Tibial nerve (tissue), 4 donors: ENCODE results near the gene BCL7A. TPM values are rescaled to one million over a fixed set of nuclear protein-coding genes. Genes with fewer than 3 reads are reported as not detected.

Experiments used
- DNase-seq, 2 donors: peaks; one replicate each; pipeline ENCODE4 v3.0.0-alpha.2; 2019; ENCODE audit warnings: low spot score in 2 of 2
- H3K27ac ChIP-seq, 4 donors: fragments of 200-600 bp; sonication (generic) in 3 of 4; one replicate each; pipeline ENCODE4 v1.5.1; 2017 to 2019; ENCODE audit warnings: mild to moderate bottlenecking in 1 of 4
- H3K27me3 ChIP-seq, 2 donors: fragments of 200-600 bp; sonication (generic) in 1 of 2; one replicate each; pipeline versions ENCODE4 v1.5.1 to v1.6.0; 2017 to 2019
- H3K36me3 ChIP-seq, 3 donors: fragments of 200-600 bp; sonication (generic); one replicate each; pipeline ENCODE4 v1.5.1; 2018 to 2019
- H3K4me1 ChIP-seq, 4 donors: fragments of 200-600 bp; sonication (generic) in 3 of 4; one replicate each; pipeline ENCODE4 v1.5.1; 2017 to 2019
- H3K4me3 ChIP-seq, 4 donors: fragments of 200-600 bp; sonication (generic) in 3 of 4; one replicate each; pipeline ENCODE4 v1.5.1; 2017 to 2019; ENCODE audit warnings: mild to moderate bottlenecking in 1 of 4, moderate library complexity in 1 of 4
- H3K9me3 ChIP-seq, 4 donors: fragments of 200-600 bp; sonication (generic) in 3 of 4; one replicate each; pipeline ENCODE4 v1.5.1; 2017 to 2019
- CTCF ChIP-seq, 5 experiments: fragments of 200-600 bp in 3 of 5; fragments of 450-650 bp in 2 of 5; sonication (generic) in 3 of 5; IDR thresholded peaks; one replicate each; pipeline ENCODE4 v1.5.1; 2016 to 2019; ENCODE audit warnings: antibody characterized with exemption in 5 of 5, mild to moderate bottlenecking in 3 of 5, moderate library complexity in 2 of 5
- EP300 ChIP-seq, 2 donors: sonication (generic); formaldehyde crosslinking; IDR thresholded peaks; one replicate each; pipeline ENCODE4 v1.6.1; 2017; ENCODE audit warnings: antibody characterized with exemption in 2 of 2, mild to moderate bottlenecking in 1 of 2
- POLR2A ChIP-seq, 2 donors: fragments of 450-650 bp; IDR thresholded peaks; one replicate each; pipeline ENCODE4 v1.6.1; 2017; ENCODE audit warnings: antibody characterized with exemption in 2 of 2, mild to moderate bottlenecking in 2 of 2, moderate library complexity in 2 of 2
- WGBS, 2 donors: methylation state at CpG; one replicate each; pipeline ENCODE4 v1.1.5; 2018; 5-methylcytosine and 5-hydroxymethylcytosine counted together
- total RNA-seq, 4 donors: library from RNA; depleted of rRNA; stranded (reverse); fragments of >200 nt; gene quantifications; one replicate each; pipeline ENCODE4 v1.1.0, GENCODE V29; 2016

BCL7A gene
- 10 to 100 TPM in 1 of 4 donors, 1 to 10 TPM in 3; 2.4 to 10.7 (median 5.1) TPM for total RNA-seq

DNA sequence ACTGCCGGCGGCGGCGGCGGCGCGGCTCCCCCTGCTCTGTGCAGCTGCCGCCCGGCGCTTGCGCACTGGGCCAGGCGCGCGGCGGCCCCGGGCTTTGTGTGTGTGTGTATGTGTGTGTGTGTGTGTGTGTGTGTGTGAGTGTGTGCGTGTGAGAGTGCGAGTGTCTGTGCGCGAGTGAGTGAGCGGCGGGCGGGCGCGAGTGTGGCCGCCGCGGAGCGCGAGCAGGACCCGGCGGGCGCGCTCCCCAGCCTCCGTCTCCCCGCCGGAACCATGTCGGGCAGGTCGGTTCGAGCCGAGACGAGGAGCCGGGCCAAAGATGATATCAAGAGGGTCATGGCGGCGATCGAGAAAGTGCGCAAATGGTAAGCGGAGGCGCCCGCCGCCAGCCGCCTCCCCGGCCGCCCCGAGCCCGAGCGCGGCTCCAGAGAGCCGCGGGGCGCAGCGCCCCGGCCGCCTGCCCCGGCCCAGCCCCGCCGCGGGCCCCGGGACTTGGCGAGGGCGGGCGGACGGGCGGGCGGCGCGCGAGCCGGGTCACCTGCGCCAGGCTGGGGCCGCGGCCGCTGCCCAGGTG is at the start of gene BCL7A:
Gene BCL7A, plus strand, starts transcription at position 63 of the 571 bp plus-strand sequence. Its CDS starts 208 bp downstream, at position 271.
- no peaks in the 10 kb centered on the region for H3K27me3 ChIP-seq
- peaks cover 0 to 11% (median 0%) of the 10 kb centered on the region in 4 donors for H3K9me3 ChIP-seq
- WGBS, 2 donors = 0% methylated on average over 12 to 44 of the region's 83 CpGs
- H3K4me3 ChIP-seq = peak within 1 kb of the TSS; percentile 58 to 81 (median 64)
- peaks cover 0 to 24% (median 12%) of the 10 kb centered on the region in 4 donors for H3K4me1 ChIP-seq
- H3K27ac ChIP-seq = peak within 1 kb of the TSS; percentile 50 to 84 (median 69)
- TF ChIP-seq POLR2A (IDR thresholded peaks at IDR 0.05) (peak in 1 of 2 donors; percentile 44), CTCF (IDR thresholded peaks at IDR 0.05) (no peak)
- peak in 1 of 2 donors; percentile 57 for DNase-seq
- no peaks in the 10 kb centered on the region for H3K36me3 ChIP-seq

DNA sequence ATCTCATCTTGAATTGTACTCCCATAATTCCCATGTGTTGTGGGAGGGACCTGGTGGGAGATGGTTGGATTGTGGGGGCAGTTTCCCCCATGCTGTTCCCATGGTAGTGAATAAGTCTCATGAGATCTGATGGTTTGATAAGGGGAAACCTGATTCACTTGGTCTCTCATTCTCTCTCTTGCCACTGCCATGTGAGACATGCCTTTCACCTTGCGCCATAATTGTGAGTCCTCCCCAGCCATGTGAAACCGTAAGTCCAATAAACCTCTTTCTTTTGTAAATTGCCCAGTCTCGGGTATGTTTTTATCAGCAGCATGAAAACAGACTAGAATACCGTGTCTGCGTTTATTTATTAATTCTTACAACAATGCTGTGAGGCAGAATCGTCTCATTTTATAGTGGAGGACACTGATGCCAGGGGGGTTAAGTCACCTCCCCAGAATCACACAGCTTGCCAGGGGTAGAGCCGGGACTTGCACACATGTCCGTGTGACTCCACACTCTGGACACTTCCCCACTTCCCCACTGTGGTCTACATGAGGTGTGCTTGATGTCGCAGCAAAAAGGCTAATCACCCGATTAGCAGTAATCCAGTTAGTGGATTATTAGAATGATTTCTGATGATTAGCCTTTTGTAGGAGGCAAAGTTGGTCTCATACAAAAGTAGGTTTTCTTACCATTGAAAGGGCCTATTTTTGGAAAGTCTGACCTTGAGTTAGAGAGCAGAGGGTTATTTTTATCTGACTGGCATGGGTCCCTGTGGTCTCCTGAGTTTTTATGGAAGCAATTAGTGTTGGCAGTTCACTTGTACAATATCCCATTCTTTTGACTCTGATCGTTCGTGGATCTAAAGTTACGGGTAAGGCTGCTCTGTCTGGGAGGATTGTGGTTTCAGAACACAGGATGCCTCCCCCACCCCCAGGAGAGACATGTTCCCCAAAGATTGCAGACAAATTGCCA is 47.4 kb upstream of the BCL7A start:
- Histone ChIP-seq H3K27ac (no peak overlapping the region), H3K36me3 (peaks cover 0 to 4% (median 0%) of the 10 kb centered on the region in 3 donors), H3K4me3 (no peak overlapping the region), H3K9me3 (peaks cover 0 to 5% (median 0%) of the 10 kb centered on the region in 4 donors), H3K27me3 (no peaks in the 10 kb centered on the region), H3K4me1 (no peaks in the 10 kb centered on the region)
- WGBS, 2 donors = 66 to 70% methylated on average over 13 of the region's 13 CpGs
- no peak for TF ChIP-seq POLR2A (IDR thresholded peaks at IDR 0.05)
- TF ChIP-seq EP300 (IDR thresholded peaks at IDR 0.05) = no peak
- TF ChIP-seq CTCF (IDR thresholded peaks at IDR 0.05) = no peak
- DNase-seq = no peak

DNA sequence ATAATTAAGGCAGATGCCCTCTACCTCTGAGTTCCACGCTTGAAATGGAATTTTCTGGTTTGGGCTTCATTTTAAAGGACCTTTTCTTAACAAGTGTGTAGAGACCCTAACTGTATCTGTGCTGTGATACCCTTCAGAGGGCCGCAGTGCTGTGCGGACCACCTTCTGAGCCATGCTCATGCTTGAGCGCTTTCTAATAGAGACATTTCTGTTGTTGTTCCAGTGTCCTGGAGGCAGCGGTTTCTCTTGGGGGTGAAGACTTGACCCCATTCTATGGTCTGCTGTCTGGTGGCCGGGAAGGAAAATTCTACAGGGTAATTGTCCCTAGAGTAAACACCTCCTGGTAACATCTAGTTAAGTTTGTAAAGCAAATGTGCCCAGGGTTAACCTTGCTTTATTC is 46.7 kb upstream of the BCL7A start:
- DNase-seq = no peak
- 61 to 73% methylated on average over 6 of the region's 6 CpGs for WGBS, 2 donors

GRCh38 chr12:121976950-121977349 is 44.7 kb upstream of the BCL7A start:
- no peaks in the 10 kb centered on the region for H3K4me1 ChIP-seq
- H3K4me3 ChIP-seq = no peak overlapping the region
- H3K9me3 ChIP-seq = peaks cover 0 to 5% (median 0%) of the 10 kb centered on the region in 4 donors
- H3K36me3 ChIP-seq = peaks cover 0 to 4% (median 0%) of the 10 kb centered on the region in 3 donors
- no peak for TF ChIP-seq EP300 (IDR thresholded peaks at IDR 0.05)
- no peak for TF ChIP-seq CTCF (IDR thresholded peaks at IDR 0.05)
- no peak for TF ChIP-seq POLR2A (IDR thresholded peaks at IDR 0.05)
- H3K27ac ChIP-seq = no peak overlapping the region
- WGBS, 2 donors = 95 to 97% methylated on average over 5 of the region's 5 CpGs
- no peak for DNase-seq
- H3K27me3 ChIP-seq = no peaks in the 10 kb centered on the region

More for the DNA sequence above, 46.7 kb upstream of the BCL7A start:
- TF ChIP-seq POLR2A (IDR thresholded peaks at IDR 0.05) (no peak), EP300 (IDR thresholded peaks at IDR 0.05) (no peak), CTCF (IDR thresholded peaks at IDR 0.05) (no peak)
- Histone ChIP-seq H3K4me3 (no peak overlapping the region), H3K36me3 (peaks cover 0 to 4% (median 0%) of the 10 kb centered on the region in 3 donors), H3K9me3 (peaks cover 0 to 5% (median 0%) of the 10 kb centered on the region in 4 donors), H3K27me3 (no peaks in the 10 kb centered on the region), H3K4me1 (no peaks in the 10 kb centered on the region), H3K27ac (no peak overlapping the region)
